ENCODE results near the gene SHKBP1. TPM values are rescaled to one million over a fixed set of nuclear protein-coding genes. Genes with fewer than 3 reads are reported as not detected.

Gene SHKBP1
- total and polyA plus RNA-seq, 2 donors (not counting 1 experiment from before 2014, with no cell fraction given) = 179 to 227 TPM

GRCh38 chr19:40619333-40620160, 42.9 kb downstream of the SHKBP1 start:
- intact Hi-C loops (cut with micrococcal nuclease) = loop anchor here (10.0 kb wide), 1 partner anchor 95 kb away; the partner anchor contains the start of genes COQ8B and ITPKC
- POLR2A ChIA-PET = interaction anchor here (0.6 kb wide), 1 partner anchor 180 kb away, joined by 3 read pairs; no protein-coding TSS in a partner anchor

More at GRCh38 chr19:40619333-40620160, 42.9 kb downstream of the SHKBP1 start:
- DNase-seq (no peak), ATAC-seq (ENCODE audit: low read depth) (no peak)
- Mint-ChIP-seq H3K4me3 (no peak overlapping the region), H3K4me1 (peaks cover 10% of the 10 kb centered on the region), H3K27me3 (no peaks in the 10 kb centered on the region), H3K9me3 (ENCODE audit: insufficient read depth) (no peaks in the 10 kb centered on the region), H3K27ac (peak overlapping the region; percentile 35)
- Histone ChIP-seq H3K27me3 (replicated peaks in 1 of 4; ENCODE audit: control extremely low read depth in 1 of 4, control insufficient read depth in 3 of 4, insufficient read depth in 4 of 4, low read length in 3 of 4) (no peaks in the 10 kb centered on the region), H3K4me3 (ENCODE audit: control extremely low read depth in 1 of 5, extremely low read depth in 1 of 5, insufficient read depth in 1 of 5, low read depth in 2 of 5, low read length in 4 of 5) (no peak overlapping the region), H2AFZ (ENCODE audit: insufficient read depth, low read depth, low read length, poor library complexity, severe bottlenecking) (no peak overlapping the region), H3K27ac (ENCODE audit: low read length in 2 of 2) (no peak overlapping the region), H3K79me2 (ENCODE audit: control insufficient read depth, insufficient read depth, low read length) (no peaks in the 10 kb centered on the region), H4K20me1 (ENCODE audit: control insufficient read depth, insufficient read depth, low read length, poor library complexity, severe bottlenecking) (no peaks in the 10 kb centered on the region), H3K4me2 (replicated peaks; ENCODE audit: low read depth, low read length, poor library complexity, severe bottlenecking) (no peak overlapping the region), H3K9me3 (ENCODE audit: control extremely low read depth in 1 of 3, control insufficient read depth in 2 of 3, insufficient read depth in 1 of 3, low read length in 2 of 3) (no peaks in the 10 kb centered on the region), H3K4me1 (ENCODE audit: control insufficient read depth in 2 of 2, insufficient read depth in 2 of 2, low read length in 2 of 2) (peaks cover 4 to 5% of the 10 kb centered on the region in 2 donors), H3K9ac (ENCODE audit: low read length) (no peak overlapping the region), H3K36me3 (replicated peaks in 1 of 2; ENCODE audit: control extremely low read depth in 1 of 2, control insufficient read depth in 1 of 2, extremely low read depth in 1 of 2, insufficient read depth in 2 of 2, low read length in 1 of 2) (peaks cover 0 to 18% of the 10 kb centered on the region in 2 experiments)
- no peak for TF ChIP-seq CTCF (IDR thresholded peaks at IDR 0.05)
- TF ChIP-seq EZH2 (IDR thresholded peaks at IDR 0.05; ENCODE audit: borderline replicate concordance, insufficient read depth, low read depth, low read length, poor library complexity, severe bottlenecking) = no peak
- CTCF ChIA-PET = interaction anchor here (1.3 to 2.6 kb wide), 3 partner anchors 9 to 49 kb away, joined by 3 to 9 read pairs (median 6); no protein-coding TSS in a partner anchor
- 78% methylated on average over 9 of the region's 11 CpGs for WGBS (ENCODE audit: insufficient coverage)
